ENCODE measurements around the gene CCDC34. TPM values are rescaled to one million over a fixed set of nuclear protein-coding genes. Genes with fewer than 3 reads are reported as not detected.

The CCDC34 gene
- total and polyA plus RNA-seq, 12 donors, result 2.5 to 16.6 (median 5.4) TPM

DNA sequence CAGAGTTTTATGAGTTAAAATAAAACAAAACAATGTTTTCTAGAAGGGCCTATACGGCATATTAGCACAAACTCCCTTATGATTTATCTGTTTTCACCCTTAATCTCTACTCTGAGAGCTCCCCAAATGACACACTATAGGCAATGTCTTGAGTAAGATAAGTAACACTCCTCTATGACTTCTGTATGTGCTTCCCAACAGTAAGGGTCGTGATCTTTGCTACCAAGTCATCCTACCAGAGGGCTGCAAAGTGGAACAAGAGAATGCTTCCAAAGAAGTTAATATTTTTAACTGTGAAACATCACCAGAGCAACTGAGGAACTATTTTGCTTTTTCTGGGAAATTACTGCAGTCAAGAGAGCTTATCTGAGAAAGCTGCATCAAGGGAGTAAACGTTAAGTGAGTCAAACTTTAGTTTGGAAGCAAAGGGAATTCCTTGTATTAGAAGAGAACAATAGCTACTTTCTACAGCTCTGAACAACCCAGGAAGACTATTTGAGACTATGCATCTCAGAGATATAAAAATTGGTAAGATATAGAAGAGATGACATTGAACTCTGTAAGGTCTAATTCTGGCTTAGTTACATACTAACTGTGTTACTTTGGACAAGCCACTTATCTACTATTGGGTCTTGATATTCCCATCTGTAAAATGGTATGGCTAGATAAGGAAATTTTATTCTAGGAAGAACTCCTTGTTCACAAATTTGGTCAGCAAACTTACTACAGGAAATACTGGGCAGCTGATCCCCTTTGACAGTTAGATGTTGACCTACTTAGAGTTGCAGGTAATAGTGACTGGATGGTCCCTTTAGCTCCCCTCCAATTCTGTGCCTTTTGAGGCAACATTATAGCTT is 43.7 kb upstream of the CCDC34 start:
- intact Hi-C loops (cut with DNase I), result no loop called here
- WGBS, 4 donors, result 66 to 77% (median 73%) methylated on average over 3 of the region's 3 CpGs

DNA sequence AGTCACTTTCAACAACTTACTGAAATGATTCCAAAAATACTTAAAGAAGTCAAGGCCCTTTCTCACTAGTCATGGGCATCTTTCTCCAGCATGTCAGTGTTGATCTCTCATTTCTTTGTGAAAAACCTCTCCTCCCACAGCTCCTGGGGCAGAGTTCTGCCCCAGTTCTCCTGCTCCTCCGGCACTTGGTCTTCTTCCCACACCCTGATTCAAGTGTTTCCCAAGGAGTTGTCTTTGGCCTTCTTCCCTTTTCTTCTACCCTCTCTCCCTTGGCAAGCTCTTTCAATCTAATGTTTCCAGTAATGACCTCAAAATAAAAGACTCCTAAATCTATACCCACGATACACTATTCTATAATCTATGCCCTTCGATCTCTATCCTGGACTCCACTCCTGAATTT is 42.1 kb upstream of the CCDC34 start:
- no peak overlapping the region for H3K27ac ChIP-seq
- H3K4me1 ChIP-seq (replicated peaks in 1 of 2), result peaks cover 16 to 24% of the 10 kb centered on the region in 2 donors
- no peaks in the 10 kb centered on the region for H3K27me3 ChIP-seq
- TF ChIP-seq CTCF (IDR thresholded peaks at IDR 0.05) (no peak), POLR2A (IDR thresholded peaks at IDR 0.05) (no peak)
- H3K4me3 ChIP-seq, result no peak overlapping the region
- WGBS, 4 donors, result 72 to 76% (median 74%) methylated on average over 3 of the region's 3 CpGs
- H3K9me3 ChIP-seq (replicated peaks in 1 of 3), result peaks cover 0 to 5% (median 0%) of the 10 kb centered on the region in 3 donors
- DNase-seq, result no peak
- H3K36me3 ChIP-seq (replicated peaks in 1 of 2), result no peaks in the 10 kb centered on the region
- intact Hi-C loops (cut with DNase I), result no loop called here

More for the DNA sequence above, 43.7 kb upstream of the CCDC34 start:
- Histone ChIP-seq H3K27ac (peak overlapping the region in 1 of 5 donors; percentile 8), H3K4me3 (no peak overlapping the region), H3K27me3 (no peaks in the 10 kb centered on the region), H3K4me1 (replicated peaks in 1 of 2) (peaks cover 16 to 24% of the 10 kb centered on the region in 2 donors), H3K36me3 (replicated peaks in 1 of 2) (no peaks in the 10 kb centered on the region), H3K9me3 (replicated peaks in 1 of 3) (peaks cover 0 to 5% (median 0%) of the 10 kb centered on the region in 3 donors)
- TF ChIP-seq CTCF (IDR thresholded peaks at IDR 0.05) (no peak), POLR2A (IDR thresholded peaks at IDR 0.05) (no peak)
- DNase-seq, result no peak

DNA sequence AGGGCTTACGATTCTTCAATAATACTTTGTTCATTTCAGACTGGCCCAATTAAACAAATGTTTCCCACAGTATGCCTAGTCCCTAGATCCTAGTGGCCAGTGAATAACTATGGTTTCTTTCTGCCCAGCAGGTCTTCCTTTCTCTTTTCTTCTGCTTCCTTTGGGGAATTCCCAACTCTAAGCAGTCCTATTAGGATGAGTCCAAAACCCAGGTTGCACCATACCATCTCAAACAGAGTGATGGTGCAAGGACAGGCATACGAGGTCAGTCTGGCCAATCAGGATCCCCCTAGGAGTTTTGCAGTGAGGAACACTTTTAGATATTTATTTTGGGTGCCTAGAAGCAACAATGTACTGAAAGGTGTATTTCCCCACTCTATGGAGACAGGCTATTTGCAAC is 41.4 kb upstream of the CCDC34 start:
- Histone ChIP-seq H3K27me3 (no peaks in the 10 kb centered on the region), H3K9me3 (replicated peaks in 1 of 3) (peaks cover 0 to 5% (median 0%) of the 10 kb centered on the region in 3 donors), H3K36me3 (replicated peaks in 1 of 2) (no peaks in the 10 kb centered on the region), H3K4me1 (replicated peaks in 1 of 2) (peaks cover 16 to 24% of the 10 kb centered on the region in 2 donors), H3K4me3 (no peak overlapping the region), H3K27ac (no peak overlapping the region)
- TF ChIP-seq POLR2A (IDR thresholded peaks at IDR 0.05) (no peak), CTCF (IDR thresholded peaks at IDR 0.05) (no peak)
- WGBS, 4 donors, result 75 to 93% (median 83%) methylated on average over 2 of the region's 2 CpGs
- no peak for DNase-seq
- intact Hi-C loops (cut with DNase I), result no loop called here

- Histone ChIP-seq H3K27me3 (no peaks in the 10 kb centered on the region), H3K36me3 (replicated peaks in 1 of 2) (no peaks in the 10 kb centered on the region), H3K27ac (no peak overlapping the region), H3K4me3 (no peak overlapping the region), H3K4me1 (replicated peaks in 1 of 2) (peaks cover 16 to 24% of the 10 kb centered on the region in 2 donors), H3K9me3 (replicated peaks in 1 of 3) (peaks cover 0 to 5% (median 0%) of the 10 kb centered on the region in 3 donors)
- TF ChIP-seq CTCF (IDR thresholded peaks at IDR 0.05), result no peak
- no peak for TF ChIP-seq POLR2A (IDR thresholded peaks at IDR 0.05)
- DNase-seq, result no peak
- intact Hi-C loops (cut with DNase I), result no loop called here
- 77 to 92% (median 90%) methylated on average over 2 of the region's 2 CpGs for WGBS, 4 donors
Measured at GRCh38 chr11:27403195-27403594, 40.2 kb upstream of the CCDC34 start.
